A549 (cell line): ENCODE results near the gene NRXN3. TPM values are rescaled to one million over a fixed set of nuclear protein-coding genes. Genes with fewer than 3 reads are reported as not detected.

Source experiments
- ATAC-seq, 2 experiments: fragments of 200-7000 bp in 1 of 2; fragments of >200 bp in 1 of 2; cut with Nextera tagmentation in 1 of 2; cut with Tn5 transposase in 1 of 2; 3 replicates each; pipeline versions ENCODE4 v1.8.0 to v1.9.1; 2018 to 2020; ENCODE audit warnings: mild to moderate bottlenecking in 1 of 2, moderate library complexity in 1 of 2
- CTCF ChIA-PET: fragments of 300-600 bp; sonication (Branson Sonifier 250); formaldehyde crosslinking; extraction: SDS; loops from one replicate; lab custom pipeline; 2021; ENCODE audit warnings: antibody characterized with exemption, inconsistent platforms; lab: Yijun Ruan, JAX
- POLR2A ChIA-PET: fragments of 350-600 bp; formaldehyde crosslinking; extraction: SDS; loops from one replicate; lab custom pipeline; 2021; ENCODE audit warnings: antibody characterized with exemption, inconsistent platforms; lab: Yijun Ruan, JAX
- DNase-seq, 2 experiments: peaks; one replicate each; pipeline versions ENCODE4 v3.0.0 to v3.0.0-alpha.2; 2011 to 2016; ENCODE audit warnings: low read depth in 1 of 2, low spot score in 1 of 2
- FAIRE-seq: peaks from 2 replicates; lab custom pipeline; 2011; peaks lifted over from hg19 to GRCh38; lab: Jason Lieb, UNC
- H3K27ac ChIP-seq, 2 experiments: fragments of >200 bp; sonication (Bioruptor Twin); formaldehyde crosslinking; 3 replicates each; pipeline ENCODE4 v1.5.1; 2016 to 2017
- H3K4me1 ChIP-seq: fragments of >200 bp; sonication (Bioruptor Twin); formaldehyde crosslinking; 3 replicates; pipeline ENCODE4 v1.6.1; 2016
- H3K4me2 ChIP-seq: fragments of >200 bp; sonication (Bioruptor Twin); formaldehyde crosslinking; 3 replicates; pipeline ENCODE4 v1.6.1; 2016
- H3K4me3 ChIP-seq: fragments of >200 bp; sonication (Bioruptor Twin); formaldehyde crosslinking; 3 replicates; pipeline ENCODE4 v1.5.1; 2016
- H3K9me3 ChIP-seq: fragments of >200 bp; sonication (Bioruptor Twin); formaldehyde crosslinking; 3 replicates; pipeline ENCODE4 v1.6.1; 2016
- ATOH8 ChIP-seq: fragments of 250-450 bp; sonication (Bioruptor Pico); IDR thresholded peaks from 2 replicates; pipeline ENCODE4 v1.5.0; 2020; ENCODE audit warnings: low read depth, mild to moderate bottlenecking, moderate library complexity
- BHLHE40 ChIP-seq: IDR thresholded peaks from 2 replicates; pipeline ENCODE4 v1.6.1; 2012; ENCODE audit warnings: low read depth, low read length, inconsistent platforms
- CBX8 ChIP-seq: fragments of 200-600 bp; sonication (generic); IDR thresholded peaks from 2 replicates; pipeline ENCODE4 v1.6.1; 2016
- CEBPB ChIP-seq, 2 experiments: fragments of >200 bp in 1 of 2; sonication (Bioruptor Twin) in 1 of 2; formaldehyde crosslinking in 1 of 2; IDR thresholded peaks; 2 replicates each; pipeline ENCODE4 v1.6.1; 2012 to 2016
- CHD2 ChIP-seq: fragments of 150-350 bp; IDR thresholded peaks from 2 replicates; pipeline ENCODE4 v1.6.1; 2014; ENCODE audit warnings: low read length; ENCODE audit not compliant: partially characterized antibody
- EP300 ChIP-seq, 2 experiments: fragments of >200 bp; sonication (Bioruptor Twin); formaldehyde crosslinking; IDR thresholded peaks; 2 replicates in 1 of 2; 3 replicates in 1 of 2; pipeline ENCODE4 v1.6.1; 2016 to 2017
- ESRRA ChIP-seq: fragments of 150-350 bp; IDR thresholded peaks from 2 replicates; pipeline ENCODE4 v1.6.1; 2014; ENCODE audit warnings: mild to moderate bottlenecking, low read length, borderline replicate concordance
- HES2 ChIP-seq: fragments of >200 bp; sonication (Bioruptor Twin); formaldehyde crosslinking; IDR thresholded peaks from 2 replicates; pipeline ENCODE4 v1.6.1; 2016
- HOXA7 ChIP-seq: fragments of 250-450 bp; sonication (Bioruptor Pico); IDR thresholded peaks from 2 replicates; pipeline ENCODE4 v1.5.0; 2020; ENCODE audit warnings: mild to moderate bottlenecking, moderate library complexity
- JUN ChIP-seq, 2 experiments: fragments of >200 bp; sonication (Bioruptor Twin); formaldehyde crosslinking; IDR thresholded peaks; 2 replicates in 1 of 2; 3 replicates in 1 of 2; pipeline ENCODE4 v1.6.1; 2016 to 2017
- MAX ChIP-seq: IDR thresholded peaks from 2 replicates; pipeline ENCODE4 v1.6.1; 2012
- NPAS2 ChIP-seq: fragments of 250-450 bp; sonication (Bioruptor Pico); IDR thresholded peaks from 2 replicates; pipeline ENCODE4 v1.8.0; 2022; ENCODE audit warnings: mild to moderate bottlenecking, moderate library complexity, borderline replicate concordance
- NR3C1 ChIP-seq: fragments of >200 bp; sonication (Bioruptor Twin); formaldehyde crosslinking; IDR thresholded peaks from 3 replicates; pipeline ENCODE4 v1.6.1; 2017
- POLR2A ChIP-seq: IDR thresholded peaks from 2 replicates; pipeline ENCODE4 v1.6.1; 2012; ENCODE audit warnings: mild to moderate bottlenecking, low read length
- RAD21 ChIP-seq, 2 experiments: fragments of >200 bp in 1 of 2; sonication (Bioruptor Twin) in 1 of 2; formaldehyde crosslinking in 1 of 2; IDR thresholded peaks in 1 of 2; conservative IDR thresholded peaks in 1 of 2; 2 replicates in 1 of 2; 3 replicates in 1 of 2; pipeline ENCODE4 v1.6.1; 2012 to 2018; ENCODE audit warnings: inconsistent platforms in 1 of 2
- RCOR1 ChIP-seq: fragments of 150-350 bp; IDR thresholded peaks from 2 replicates; pipeline ENCODE4 v1.6.1; 2014; ENCODE audit warnings: antibody characterized with exemption, low read length, low read depth
- TFCP2L1 ChIP-seq: fragments of 250-450 bp; sonication (Bioruptor Pico); IDR thresholded peaks from 2 replicates; pipeline ENCODE4 v1.5.0; 2021; ENCODE audit warnings: mild to moderate bottlenecking
- TP53 ChIP-seq: fragments of 250-450 bp; sonication (Bioruptor Pico); IDR thresholded peaks from 2 replicates; pipeline ENCODE4 v1.5.0; 2021; ENCODE audit warnings: mild to moderate bottlenecking, moderate library complexity
- ZNF302 ChIP-seq: fragments of 250-450 bp; sonication (Bioruptor Pico); IDR thresholded peaks from 2 replicates; pipeline ENCODE4 v1.9.0; 2021; ENCODE audit warnings: inconsistent platforms, mild to moderate bottlenecking, moderate library complexity
- WGBS: methylation state at CpG from one replicate; pipeline ENCODE4 v1.1.6; 2017; ENCODE audit errors: missing lambda C conversion rate; 5-methylcytosine and 5-hydroxymethylcytosine counted together
- polyA plus RNA-seq, 4 experiments: library from polyadenylated mRNA; depleted of rRNA in 3 of 4; stranded (reverse); fragments of >200 nt; fragmentation: RNase III in 1 of 4; extraction: RNeasy Plus Mini Kit Qiagen cat#74134 plus additional on column Dnase treatment in 1 of 4; gene quantifications; 2 replicates in 3 of 4; 3 replicates in 1 of 4; pipeline ENCODE4 v1.2.3, GENCODE V29; 2011 to 2017
- TF ChIP-seq, protein P1 (sequence below): fragments of 450-650 bp; IDR thresholded peaks from 2 replicates; pipeline ENCODE4 v1.6.1; 2014; ENCODE audit warnings: antibody characterized with exemption
- TF ChIP-seq, protein P2 (sequence below): IDR thresholded peaks from 2 replicates; pipeline ENCODE4 v1.6.1; 2012
- TF ChIP-seq, protein P3 (sequence below): fragments of 250-450 bp; sonication (Bioruptor Pico); IDR thresholded peaks from 2 replicates; pipeline ENCODE4 v1.5.0; 2021; ENCODE audit warnings: mild to moderate bottlenecking, moderate library complexity, borderline replicate concordance
- TF ChIP-seq, protein P4 (sequence below): fragments of >200 bp; sonication (Bioruptor Twin); formaldehyde crosslinking; IDR thresholded peaks from 3 replicates; pipeline ENCODE4 v1.5.1; 2016

Gene NRXN3
- polyA plus RNA-seq, 2 of the 4 experiments (the other 2 are of a cell fraction), result 0.62 to 2.3 TPM

DNA sequence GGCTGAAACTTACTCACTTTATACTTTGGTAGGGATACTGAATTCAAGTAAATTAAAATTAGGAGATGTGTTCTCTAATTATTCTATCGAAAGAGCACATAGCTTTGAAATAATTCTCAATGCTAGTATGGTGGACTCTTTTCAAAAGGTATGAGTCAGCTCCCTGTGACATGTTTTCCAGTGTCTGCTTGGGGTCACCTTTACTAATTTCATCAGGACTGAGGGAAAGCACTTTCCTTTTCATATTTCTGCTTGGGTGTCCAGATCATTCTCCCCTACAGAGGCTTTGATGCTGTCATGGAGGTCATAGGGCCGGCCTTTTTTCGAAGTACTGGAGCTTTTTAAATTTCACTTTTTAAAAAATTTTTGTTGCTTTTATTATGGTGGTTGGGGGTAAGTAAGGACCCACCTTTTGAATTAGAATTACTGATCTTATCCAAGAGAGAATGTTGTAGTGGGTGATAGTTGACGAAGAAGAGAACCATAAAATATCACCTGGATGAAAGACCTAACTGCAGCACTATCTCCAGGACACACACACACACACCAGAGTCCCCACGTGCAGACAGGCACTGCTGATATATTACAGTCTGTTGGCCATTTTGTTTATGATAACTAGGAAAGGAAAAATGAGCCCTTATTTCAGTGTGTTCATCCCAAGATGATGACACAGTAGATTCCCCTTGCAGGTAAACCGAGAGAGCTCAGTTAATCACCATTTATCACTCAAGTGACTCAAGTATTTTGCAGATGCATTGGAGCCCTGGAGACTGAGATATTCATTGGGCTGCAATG is 1482.5 kb downstream of the NRXN3 start (continued):
- TF ChIP-seq, protein P1, sequence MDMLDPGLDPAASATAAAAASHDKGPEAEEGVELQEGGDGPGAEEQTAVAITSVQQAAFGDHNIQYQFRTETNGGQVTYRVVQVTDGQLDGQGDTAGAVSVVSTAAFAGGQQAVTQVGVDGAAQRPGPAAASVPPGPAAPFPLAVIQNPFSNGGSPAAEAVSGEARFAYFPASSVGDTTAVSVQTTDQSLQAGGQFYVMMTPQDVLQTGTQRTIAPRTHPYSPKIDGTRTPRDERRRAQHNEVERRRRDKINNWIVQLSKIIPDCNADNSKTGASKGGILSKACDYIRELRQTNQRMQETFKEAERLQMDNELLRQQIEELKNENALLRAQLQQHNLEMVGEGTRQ, result no peak
- no peak for TF ChIP-seq HES2
- TF ChIP-seq, protein P2, sequence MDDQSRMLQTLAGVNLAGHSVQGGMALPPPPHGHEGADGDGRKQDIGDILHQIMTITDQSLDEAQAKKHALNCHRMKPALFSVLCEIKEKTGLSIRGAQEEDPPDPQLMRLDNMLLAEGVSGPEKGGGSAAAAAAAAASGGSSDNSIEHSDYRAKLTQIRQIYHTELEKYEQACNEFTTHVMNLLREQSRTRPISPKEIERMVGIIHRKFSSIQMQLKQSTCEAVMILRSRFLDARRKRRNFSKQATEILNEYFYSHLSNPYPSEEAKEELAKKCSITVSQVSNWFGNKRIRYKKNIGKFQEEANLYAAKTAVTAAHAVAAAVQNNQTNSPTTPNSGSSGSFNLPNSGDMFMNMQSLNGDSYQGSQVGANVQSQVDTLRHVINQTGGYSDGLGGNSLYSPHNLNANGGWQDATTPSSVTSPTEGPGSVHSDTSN, result no peak
- no peak for TF ChIP-seq ATOH8
- no peak for TF ChIP-seq POLR2A
- TF ChIP-seq RAD21 (conservative IDR thresholded peaks at IDR 0.05 in 1 of 2, IDR thresholded peaks at IDR 0.05 in 1 of 2), result no peak
- TF ChIP-seq ESRRA, result no peak
- TF ChIP-seq CHD2, result no peak
- no peak for TF ChIP-seq EP300 (IDR thresholded peaks at IDR 0.05)
- TF ChIP-seq HOXA7 (CRISPR knock-in tag), result no peak
- TF ChIP-seq TFCP2L1 (CRISPR knock-in tag), result no peak

- CTCF ChIA-PET, result no interaction called here
- WGBS, result 32% methylated on average over 7 of the region's 7 CpGs
Measured at GRCh38 chr14:79656056-79656455, 1485.9 kb downstream of the NRXN3 start.

More at GRCh38 chr14:79656056-79656455, 1485.9 kb downstream of the NRXN3 start:
- no peak overlapping the region for H3K4me3 ChIP-seq
- no peaks in the 10 kb centered on the region for H3K4me1 ChIP-seq
- POLR2A ChIA-PET, result no interaction called here
- no peak overlapping the region for H3K27ac ChIP-seq
- DNase-seq (no peak), ATAC-seq (no peak), FAIRE-seq (no peak)
- no peak overlapping the region for H3K4me2 ChIP-seq
- no peaks in the 10 kb centered on the region for H3K9me3 ChIP-seq
- TF ChIP-seq ZNF302 (CRISPR knock-in tag) (no peak), MAX (no peak), TP53 (CRISPR knock-in tag) (no peak), CEBPB (IDR thresholded peaks at IDR 0.05) (no peak), BHLHE40 (no peak), NR3C1 (no peak), JUN (IDR thresholded peaks at IDR 0.05) (no peak), RCOR1 (no peak), CBX8 (no peak), NPAS2 (CRISPR knock-in tag) (no peak)
- TF ChIP-seq, protein P3, sequence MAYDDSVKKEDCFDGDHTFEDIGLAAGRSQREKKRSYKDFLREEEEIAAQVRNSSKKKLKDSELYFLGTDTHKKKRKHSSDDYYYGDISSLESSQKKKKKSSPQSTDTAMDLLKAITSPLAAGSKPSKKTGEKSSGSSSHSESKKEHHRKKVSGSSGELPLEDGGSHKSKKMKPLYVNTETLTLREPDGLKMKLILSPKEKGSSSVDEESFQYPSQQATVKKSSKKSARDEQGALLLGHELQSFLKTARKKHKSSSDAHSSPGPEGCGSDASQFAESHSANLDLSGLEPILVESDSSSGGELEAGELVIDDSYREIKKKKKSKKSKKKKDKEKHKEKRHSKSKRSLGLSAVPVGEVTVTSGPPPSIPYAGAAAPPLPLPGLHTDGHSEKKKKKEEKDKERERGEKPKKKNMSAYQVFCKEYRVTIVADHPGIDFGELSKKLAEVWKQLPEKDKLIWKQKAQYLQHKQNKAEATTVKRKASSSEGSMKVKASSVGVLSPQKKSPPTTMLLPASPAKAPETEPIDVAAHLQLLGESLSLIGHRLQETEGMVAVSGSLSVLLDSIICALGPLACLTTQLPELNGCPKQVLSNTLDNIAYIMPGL (CRISPR knock-in tag), result no peak
- TF ChIP-seq, protein P4, sequence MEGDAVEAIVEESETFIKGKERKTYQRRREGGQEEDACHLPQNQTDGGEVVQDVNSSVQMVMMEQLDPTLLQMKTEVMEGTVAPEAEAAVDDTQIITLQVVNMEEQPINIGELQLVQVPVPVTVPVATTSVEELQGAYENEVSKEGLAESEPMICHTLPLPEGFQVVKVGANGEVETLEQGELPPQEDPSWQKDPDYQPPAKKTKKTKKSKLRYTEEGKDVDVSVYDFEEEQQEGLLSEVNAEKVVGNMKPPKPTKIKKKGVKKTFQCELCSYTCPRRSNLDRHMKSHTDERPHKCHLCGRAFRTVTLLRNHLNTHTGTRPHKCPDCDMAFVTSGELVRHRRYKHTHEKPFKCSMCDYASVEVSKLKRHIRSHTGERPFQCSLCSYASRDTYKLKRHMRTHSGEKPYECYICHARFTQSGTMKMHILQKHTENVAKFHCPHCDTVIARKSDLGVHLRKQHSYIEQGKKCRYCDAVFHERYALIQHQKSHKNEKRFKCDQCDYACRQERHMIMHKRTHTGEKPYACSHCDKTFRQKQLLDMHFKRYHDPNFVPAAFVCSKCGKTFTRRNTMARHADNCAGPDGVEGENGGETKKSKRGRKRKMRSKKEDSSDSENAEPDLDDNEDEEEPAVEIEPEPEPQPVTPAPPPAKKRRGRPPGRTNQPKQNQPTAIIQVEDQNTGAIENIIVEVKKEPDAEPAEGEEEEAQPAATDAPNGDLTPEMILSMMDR, result no peak
